Fibroblast of lung (primary cell): ENCODE measurements around the gene PEF1. TPM values are rescaled to one million over a fixed set of nuclear protein-coding genes. Genes with fewer than 3 reads are reported as not detected.

Experiments used
- DNase-seq, 2 donors: peaks; one replicate each; pipeline versions ENCODE4 v3.0.0 to v3.0.0-alpha.2; 2010; ENCODE audit warnings: low read depth in 2 of 2
- H2AFZ ChIP-seq: 2 replicates; pipeline ENCODE4 v1.5.1; 2012; ENCODE audit warnings: low read length, control low read depth, inconsistent platforms
- H3K27ac ChIP-seq: 2 replicates; pipeline ENCODE4 v1.5.1; 2011; ENCODE audit warnings: low read length, control low read depth; ENCODE audit not compliant: insufficient read depth
- H3K27me3 ChIP-seq: 2 replicates; pipeline ENCODE4 v1.5.1; 2011; ENCODE audit warnings: mild to moderate bottlenecking, low read length; ENCODE audit not compliant: control insufficient read depth, insufficient read depth
- H3K36me3 ChIP-seq: 2 replicates; pipeline ENCODE4 v1.5.1; 2011; ENCODE audit warnings: low read length; ENCODE audit not compliant: control insufficient read depth, insufficient read depth
- H3K4me1 ChIP-seq: 2 replicates; pipeline ENCODE4 v1.5.1; 2011; ENCODE audit warnings: low read length; ENCODE audit not compliant: control insufficient read depth, insufficient read depth; ENCODE audit errors: extremely low read depth
- H3K4me2 ChIP-seq: 2 replicates; pipeline ENCODE4 v1.5.1; 2011; ENCODE audit warnings: low read length, control low read depth; ENCODE audit not compliant: insufficient read depth; ENCODE audit errors: extremely low read depth
- H3K4me3 ChIP-seq, 4 experiments: fragments of 200-600 bp in 1 of 4; sonication (generic) in 1 of 4; replicated peaks in 1 of 4; 2 replicates each; pipeline ENCODE4 v1.5.1; 2011 to 2016; ENCODE audit warnings: low read length in 4 of 4, low read depth in 3 of 4, mild to moderate bottlenecking in 3 of 4, control low read depth in 2 of 4, inconsistent platforms in 1 of 4, mixed read lengths in 1 of 4; ENCODE audit not compliant: insufficient read depth in 1 of 4; ENCODE audit errors: control extremely low read depth in 1 of 4
- H3K79me2 ChIP-seq: 2 replicates; pipeline ENCODE4 v1.5.1; 2012; ENCODE audit warnings: mild to moderate bottlenecking, low read length, inconsistent platforms; ENCODE audit not compliant: control insufficient read depth, insufficient read depth
- H3K9ac ChIP-seq: 2 replicates; pipeline ENCODE4 v1.5.1; 2011; ENCODE audit warnings: mild to moderate bottlenecking, low read length, control low read depth; ENCODE audit not compliant: insufficient read depth
- H3K9me3 ChIP-seq: 2 replicates; pipeline ENCODE4 v1.5.1; 2012; ENCODE audit warnings: low read depth, low read length; ENCODE audit not compliant: control insufficient read depth, insufficient read depth
- H4K20me1 ChIP-seq: 2 replicates; pipeline ENCODE4 v1.5.1; 2011; ENCODE audit warnings: low read length; ENCODE audit not compliant: control insufficient read depth, insufficient read depth; ENCODE audit errors: extremely low read depth
- CTCF ChIP-seq, 2 donors: IDR thresholded peaks in 1 of 2; conservative IDR thresholded peaks in 1 of 2; 1 replicate in 1 of 2; 2 replicates in 1 of 2; pipeline ENCODE4 v1.5.1; 2011 to 2012; ENCODE audit warnings: low read length in 2 of 2, control low read depth in 1 of 2, inconsistent platforms in 1 of 2, low read depth in 1 of 2, mild to moderate bottlenecking in 1 of 2
- EZH2 ChIP-seq: IDR thresholded peaks from 2 replicates; pipeline ENCODE4 v1.5.1; 2012; ENCODE audit warnings: low read length, control low read depth, mild to moderate bottlenecking; ENCODE audit errors: missing control alignments
- polyA plus RNA-seq, 2 donors: library from polyadenylated mRNA; depleted of rRNA in 1 of 2; stranded (reverse) in 1 of 2; unstranded in 1 of 2; fragments of >200 nt; gene quantifications; 2 replicates each; pipeline ENCODE4 v1.2.1, GENCODE V29; 2011 to 2012; ENCODE audit warnings: missing spikeins in 1 of 2
- total RNA-seq: library from RNA; depleted of rRNA; stranded (reverse); fragments of >200 nt; gene quantifications from 2 replicates; pipeline ENCODE4 v1.2.1, GENCODE V29; 2014

The PEF1 gene
- total and polyA plus RNA-seq, 2 donors (not counting 1 experiment from before 2014, with no cell fraction given), result 72.9 to 78.1 TPM

- peak in 1 of 2 donors; percentile 26 for DNase-seq
- no peak overlapping the region for H2AFZ ChIP-seq
- H3K4me1 ChIP-seq, result no peaks in the 10 kb centered on the region
- no peak overlapping the region for H3K4me3 ChIP-seq
- no peaks in the 10 kb centered on the region for H4K20me1 ChIP-seq
- no peak for TF ChIP-seq CTCF (conservative IDR thresholded peaks at IDR 0.05 in 1 of 2, IDR thresholded peaks at IDR 0.05 in 1 of 2; ENCODE audit: low read depth in 1 of 2, low read length in 2 of 2)
- no peak overlapping the region for H3K27ac ChIP-seq
- no peaks in the 10 kb centered on the region for H3K79me2 ChIP-seq
- peaks cover 19% of the 10 kb centered on the region for H3K27me3 ChIP-seq
- no peaks in the 10 kb centered on the region for H3K9me3 ChIP-seq
- no peak overlapping the region for H3K9ac ChIP-seq
- no peak overlapping the region for H3K4me2 ChIP-seq
- H3K36me3 ChIP-seq, result no peaks in the 10 kb centered on the region
These were observed 29.3 kb downstream of the PEF1 start for GRCh38 chr1:31615414-31615813.

- Histone ChIP-seq H3K36me3 (no peaks in the 10 kb centered on the region), H3K4me1 (no peaks in the 10 kb centered on the region), H4K20me1 (no peaks in the 10 kb centered on the region), H3K27me3 (peaks cover 19% of the 10 kb centered on the region), H3K9me3 (no peaks in the 10 kb centered on the region), H3K79me2 (no peaks in the 10 kb centered on the region), H3K27ac (no peak overlapping the region), H3K4me3 (no peak overlapping the region), H3K9ac (no peak overlapping the region), H3K4me2 (no peak overlapping the region), H2AFZ (no peak overlapping the region)
- TF ChIP-seq EZH2 (no peak), CTCF (conservative IDR thresholded peaks at IDR 0.05 in 1 of 2, IDR thresholded peaks at IDR 0.05 in 1 of 2; ENCODE audit: low read depth in 1 of 2, low read length in 2 of 2) (no peak)
- no peak for DNase-seq
These were observed 30.2 kb downstream of the PEF1 start for GRCh38 chr1:31614414-31615005.

GRCh38 chr1:31609514-31610118 is 35.1 kb downstream of the PEF1 start:
- Histone ChIP-seq H4K20me1 (no peaks in the 10 kb centered on the region), H3K4me1 (no peaks in the 10 kb centered on the region), H3K27ac (no peak overlapping the region), H2AFZ (no peak overlapping the region), H3K9me3 (no peaks in the 10 kb centered on the region), H3K27me3 (no peaks in the 10 kb centered on the region), H3K9ac (no peak overlapping the region), H3K4me3 (no peak overlapping the region), H3K79me2 (no peaks in the 10 kb centered on the region), H3K36me3 (no peaks in the 10 kb centered on the region), H3K4me2 (no peak overlapping the region)
- no peak for DNase-seq
- TF ChIP-seq CTCF (conservative IDR thresholded peaks at IDR 0.05 in 1 of 2, IDR thresholded peaks at IDR 0.05 in 1 of 2; ENCODE audit: low read depth in 1 of 2, low read length in 2 of 2) (no peak), EZH2 (no peak)
